H9 (cell line): ENCODE data around the gene KLK3. TPM values are rescaled to one million over a fixed set of nuclear protein-coding genes. Genes with fewer than 3 reads are reported as not detected.

Source experiments
- DNase-seq: peaks from one replicate; pipeline ENCODE4 v3.0.0-alpha.2; 2017
- H2AFZ ChIP-seq: one replicate; pipeline ENCODE4 v1.6.1; 2013; ENCODE audit warnings: mild to moderate bottlenecking, low read length, control low read depth, moderate library complexity
- H2AK5ac ChIP-seq: 2 replicates; pipeline ENCODE4 v1.6.1; 2013; ENCODE audit warnings: low read length, control low read depth, mixed read lengths; ENCODE audit not compliant: insufficient read length
- H2BK120ac ChIP-seq: one replicate; pipeline ENCODE4 v1.6.1; 2013; ENCODE audit warnings: low read depth, mild to moderate bottlenecking, low read length, control low read depth, inconsistent platforms; ENCODE audit not compliant: poor library complexity, severe bottlenecking
- H2BK12ac ChIP-seq: 2 replicates; pipeline ENCODE4 v1.6.1; 2013; ENCODE audit warnings: low read length, control low read depth, mixed read lengths, low read depth; ENCODE audit not compliant: insufficient read length
- H2BK15ac ChIP-seq: 2 replicates; pipeline ENCODE4 v1.6.1; 2013; ENCODE audit warnings: low read depth, low read length, control low read depth
- H2BK20ac ChIP-seq: one replicate; pipeline ENCODE4 v1.6.1; 2013; ENCODE audit warnings: low read depth, mild to moderate bottlenecking, low read length, control low read depth, inconsistent platforms; ENCODE audit not compliant: poor library complexity, severe bottlenecking
- H2BK5ac ChIP-seq: 2 replicates; pipeline ENCODE4 v1.6.1; 2013; ENCODE audit warnings: low read length, control low read depth, mixed read lengths; ENCODE audit not compliant: insufficient read length
- H3K14ac ChIP-seq: 2 replicates; pipeline ENCODE4 v1.6.1; 2013; ENCODE audit warnings: low read length, control low read depth; ENCODE audit not compliant: insufficient read depth
- H3K18ac ChIP-seq: 2 replicates; pipeline ENCODE4 v1.6.1; 2013; ENCODE audit warnings: low read depth, mild to moderate bottlenecking, mixed read lengths, low read length, control low read depth; ENCODE audit not compliant: insufficient read length
- H3K23ac ChIP-seq: 2 replicates; pipeline ENCODE4 v1.6.1; 2013; ENCODE audit warnings: low read length, control low read depth, mixed read lengths, low read depth; ENCODE audit not compliant: insufficient read length
- H3K23me2 ChIP-seq: 2 replicates; pipeline ENCODE4 v1.6.1; 2013; ENCODE audit warnings: low read depth, mild to moderate bottlenecking, mixed read lengths, low read length, control low read depth; ENCODE audit not compliant: insufficient read length, poor library complexity, severe bottlenecking
- H3K27ac ChIP-seq: 2 replicates; pipeline ENCODE4 v1.5.1; 2013; ENCODE audit warnings: low read length, control low read depth, mixed read lengths, low read depth; ENCODE audit not compliant: insufficient read length
- H3K27me3 ChIP-seq: 2 replicates; pipeline ENCODE4 v1.6.1; 2013; ENCODE audit warnings: low read length, control low read depth, inconsistent platforms; ENCODE audit not compliant: insufficient read depth
- H3K4ac ChIP-seq: 2 replicates; pipeline ENCODE4 v1.6.1; 2013; ENCODE audit warnings: low read depth, mild to moderate bottlenecking, control low read depth, inconsistent platforms, low read length, moderate library complexity
- H3K4me1 ChIP-seq: 2 replicates; pipeline ENCODE4 v1.6.1; 2013; ENCODE audit warnings: low read length, control low read depth, inconsistent platforms; ENCODE audit not compliant: insufficient read depth
- H3K4me2 ChIP-seq: 2 replicates; pipeline ENCODE4 v1.6.1; 2013; ENCODE audit warnings: low read length, control low read depth, mixed read lengths; ENCODE audit not compliant: insufficient read length, insufficient read depth
- H3K56ac ChIP-seq: 2 replicates; pipeline ENCODE4 v1.6.1; 2013; ENCODE audit warnings: low read depth, mild to moderate bottlenecking, mixed read lengths, low read length, control low read depth; ENCODE audit not compliant: insufficient read length
- H3K79me1 ChIP-seq: 2 replicates; pipeline ENCODE4 v1.6.1; 2013; ENCODE audit warnings: low read depth, mild to moderate bottlenecking, moderate library complexity, low read length, control low read depth, inconsistent platforms; ENCODE audit not compliant: insufficient read depth, poor library complexity, severe bottlenecking
- H3K79me2 ChIP-seq: 2 replicates; pipeline ENCODE4 v1.6.1; 2013; ENCODE audit warnings: low read length, control low read depth, inconsistent platforms; ENCODE audit not compliant: insufficient read depth
- H3K9ac ChIP-seq: 2 replicates; pipeline ENCODE4 v1.6.1; 2013; ENCODE audit warnings: low read length, control low read depth, mixed read lengths; ENCODE audit not compliant: insufficient read length; ENCODE audit errors: extremely low read depth
- H3K9me3 ChIP-seq: one replicate; pipeline ENCODE4 v1.6.1; 2013; ENCODE audit warnings: low read depth, low read length, inconsistent platforms; ENCODE audit not compliant: control insufficient read depth
- H3T11ph ChIP-seq: one replicate; pipeline ENCODE4 v1.6.1; 2013; ENCODE audit warnings: mild to moderate bottlenecking, low read length, control low read depth, inconsistent platforms
- H4K20me1 ChIP-seq: one replicate; pipeline ENCODE4 v1.6.1; 2013; ENCODE audit not compliant: control insufficient read depth, insufficient read length, insufficient read depth
- H4K5ac ChIP-seq: 2 replicates; pipeline ENCODE4 v1.6.1; 2013; ENCODE audit warnings: low read depth, mild to moderate bottlenecking, mixed read lengths, low read length, control low read depth; ENCODE audit not compliant: insufficient read length
- H4K8ac ChIP-seq: replicated peaks from 2 replicates; pipeline ENCODE4 v1.6.1; 2013; ENCODE audit warnings: low read length, control low read depth, mixed read lengths, low read depth; ENCODE audit not compliant: insufficient read length
- H4K91ac ChIP-seq: 2 replicates; pipeline ENCODE4 v1.6.1; 2013; ENCODE audit warnings: low read depth, mild to moderate bottlenecking, moderate library complexity, mixed read lengths, low read length, control low read depth; ENCODE audit not compliant: insufficient read length
- H3K27ac Mint-ChIP-seq, 3 experiments: 2 replicates in 2 of 3; 3 replicates in 1 of 3; pipeline ENCODE4 v1.8.0; 2020 to 2021; ENCODE audit warnings: mixed read lengths in 3 of 3, mild to moderate bottlenecking in 1 of 3, moderate library complexity in 1 of 3
- H3K27me3 Mint-ChIP-seq: 2 replicates; pipeline ENCODE4 v1.8.0; 2021; ENCODE audit warnings: low read depth, mild to moderate bottlenecking, moderate library complexity, mixed read lengths
- H3K36me3 Mint-ChIP-seq, 3 experiments: 2 replicates in 2 of 3; 3 replicates in 1 of 3; pipeline ENCODE4 v1.8.0; 2020 to 2021; ENCODE audit warnings: low read depth in 3 of 3, mixed read lengths in 3 of 3; ENCODE audit not compliant: insufficient read depth in 1 of 3
- H3K4me1 Mint-ChIP-seq, 2 experiments: 2 replicates each; pipeline ENCODE4 v1.8.0; 2020; ENCODE audit warnings: mixed read lengths in 2 of 2
- H3K4me3 Mint-ChIP-seq, 2 experiments: 2 replicates in 1 of 2; 3 replicates in 1 of 2; pipeline ENCODE4 v1.8.0; 2020 to 2021; ENCODE audit warnings: mild to moderate bottlenecking in 2 of 2, mixed read lengths in 2 of 2, moderate library complexity in 1 of 2
- H3K9me3 Mint-ChIP-seq, 2 experiments: 2 replicates in 1 of 2; 3 replicates in 1 of 2; pipeline ENCODE4 v1.8.0; 2020; ENCODE audit warnings: mild to moderate bottlenecking in 2 of 2, mixed read lengths in 2 of 2, moderate library complexity in 1 of 2
- CTCF ChIP-seq: fragments of 200-600 bp; sonication (generic); conservative IDR thresholded peaks from 3 replicates; pipeline ENCODE4 v1.8.0; 2021; ENCODE audit warnings: antibody characterized with exemption, mild to moderate bottlenecking
- WGBS: extraction: QIAGEN DNeasy Blood & Tissue Kit; methylation state at CpG from one replicate; pipeline ENCODE4 v1.1.7; 2013; ENCODE audit warnings: missing lambda C conversion rate, low lambda C conversion rate, mixed read lengths; ENCODE audit not compliant: insufficient read length; ENCODE audit errors: extremely low coverage; 5-methylcytosine and 5-hydroxymethylcytosine counted together
- total RNA-seq: library from RNA; stranded (reverse); gene quantifications from 2 replicates; pipeline ENCODE4 v1.2.1, GENCODE V29; 2021

Gene KLK3
- total RNA-seq, 1 experiment from 2014 or later, result not detected

GRCh38 chr19:50829801-50830200 lies 24.9 kb upstream of the KLK3 start:
- Histone ChIP-seq H3T11ph (no peak overlapping the region), H3K14ac (no peak overlapping the region), H3K23me2 (no peaks in the 10 kb centered on the region), H3K18ac (no peak overlapping the region), H2AFZ (no peak overlapping the region), H3K4me2 (no peak overlapping the region), H3K4ac (no peak overlapping the region), H3K9me3 (no peaks in the 10 kb centered on the region), H3K27me3 (no peaks in the 10 kb centered on the region; the same call in 1 of the 2 replicates), H3K23ac (no peak overlapping the region), H2BK12ac (no peak overlapping the region), H3K79me2 (no peaks in the 10 kb centered on the region), H2AK5ac (no peak overlapping the region), H2BK20ac (no peak overlapping the region), H2BK15ac (no peak overlapping the region), H4K91ac (no peak overlapping the region), H4K8ac (no peak overlapping the region), H2BK120ac (no peak overlapping the region), H2BK5ac (no peak overlapping the region), H3K27ac (no peak overlapping the region), H3K9ac (no peak overlapping the region), H3K4me1 (no peaks in the 10 kb centered on the region; the same call in 1 of the 2 replicates), H3K79me1 (no peaks in the 10 kb centered on the region), H4K5ac (no peak overlapping the region), H3K56ac (no peak overlapping the region), H4K20me1 (no peaks in the 10 kb centered on the region)
- Mint-ChIP-seq H3K36me3 (no peaks in the 10 kb centered on the region), H3K9me3 (peaks cover 0 to 3% of the 10 kb centered on the region in 2 experiments; a peak in 1 of 5 replicates), H3K27me3 (peaks cover 62% of the 10 kb centered on the region), H3K27ac (no peak overlapping the region), H3K4me3 (no peak overlapping the region; a peak in 1 of 5 replicates), H3K4me1 (peaks cover 0 to 8% of the 10 kb centered on the region in 2 experiments; a peak in 1 of 4 replicates)
- TF ChIP-seq CTCF, result no peak
- WGBS, result no CpG with 5 or more reads among the region's 5 CpGs
- DNase-seq, result no peak
